H54 (cell line): Measurements from ENCODE around the gene TRAP1.

Experiments
- DNase-seq: peaks from one replicate; pipeline ENCODE4 v3.0.0; 2011; ENCODE audit warnings: low spot score, mixed read lengths; ENCODE audit not compliant: insufficient read length
- FAIRE-seq: peaks from 3 replicates; lab custom pipeline; 2011; peaks lifted over from hg19 to GRCh38; lab: Jason Lieb, UNC
- POLR2A ChIP-seq: IDR thresholded peaks from 2 replicates; pipeline ENCODE4 v1.6.1; 2011; ENCODE audit warnings: low read depth, mild to moderate bottlenecking, low read length

TRAP1 gene

DNA sequence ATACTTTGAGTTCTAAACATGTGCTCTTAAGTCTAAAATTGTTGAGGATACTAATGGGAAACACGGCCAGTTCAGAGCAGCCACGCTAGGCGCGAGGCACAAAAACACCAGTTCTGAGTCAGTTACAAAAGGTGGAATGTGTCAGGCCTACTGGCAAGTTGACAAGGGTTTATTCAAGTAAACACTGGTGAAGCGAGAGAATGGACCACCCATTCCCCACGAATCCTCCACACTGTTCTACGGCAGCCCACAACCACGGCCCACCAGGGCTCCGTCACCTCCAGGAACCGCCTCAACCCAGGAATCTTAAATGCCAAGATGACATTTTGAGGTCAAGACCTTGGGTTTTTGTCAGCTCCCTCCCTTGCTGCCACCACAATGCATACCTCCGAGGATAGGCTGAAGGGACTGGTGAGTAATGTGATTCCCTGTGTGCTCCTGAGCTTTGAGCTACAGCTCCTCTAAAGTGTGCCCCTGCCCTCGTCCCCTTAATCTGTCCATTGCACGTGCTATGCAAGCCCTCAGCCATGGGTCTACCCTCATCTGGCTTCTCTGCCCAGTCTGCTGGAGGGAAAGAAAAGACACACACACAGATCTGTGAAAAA is 28.5 kb upstream of the TRAP1 start:
- no peak for DNase-seq
- TF ChIP-seq POLR2A = no peak
- no peak for FAIRE-seq

DNA sequence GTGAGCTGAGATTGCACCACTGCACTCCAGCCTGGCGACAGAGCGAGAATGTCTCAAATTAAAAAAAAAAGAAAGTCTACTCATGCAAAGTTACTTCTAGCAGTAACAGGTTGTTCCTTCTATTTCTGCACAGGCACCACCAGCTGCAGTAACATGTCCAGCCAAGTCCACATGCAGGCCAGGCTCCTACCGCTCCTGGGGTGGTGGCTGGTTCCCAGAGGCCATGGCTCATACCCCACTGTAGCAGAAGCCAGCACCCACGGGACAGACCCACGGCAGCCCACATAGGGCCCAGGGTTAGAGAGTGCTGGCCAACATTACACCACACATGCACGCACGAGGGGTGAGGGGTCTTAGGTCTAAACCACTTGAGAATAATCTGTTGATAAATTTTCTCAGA is 26.7 kb upstream of the TRAP1 start:
- no peak for FAIRE-seq
- no peak for DNase-seq
- TF ChIP-seq POLR2A = no peak

GRCh38 chr16:3740934-3741333 is 23.6 kb upstream of the TRAP1 start:
- no peak for TF ChIP-seq POLR2A
- no peak for DNase-seq
- no peak for FAIRE-seq

DNA sequence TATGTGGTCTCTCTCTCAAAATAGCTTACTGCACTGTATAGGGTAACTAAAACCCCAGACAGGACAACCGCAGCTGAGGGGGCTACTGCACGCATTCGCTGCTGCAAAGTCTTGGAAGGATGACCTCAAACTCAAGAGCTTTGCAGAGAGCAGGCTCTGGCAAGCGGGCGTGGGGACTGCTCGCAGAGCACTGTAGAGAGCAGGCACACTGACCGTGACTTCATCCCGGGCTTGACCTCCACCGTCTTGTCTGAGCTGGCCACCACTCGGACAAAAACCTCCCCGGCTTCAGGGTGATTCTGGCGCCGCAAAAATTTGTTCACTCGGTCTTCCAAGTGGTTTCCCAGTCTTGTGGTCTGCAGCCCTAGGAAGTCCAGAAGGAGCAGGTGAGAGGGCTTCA is 22.9 kb upstream of the TRAP1 start:
- FAIRE-seq (no peak), DNase-seq (no peak)
- no peak for TF ChIP-seq POLR2A

- DNase-seq = no peak
Measured at GRCh38 chr16:3739636-3740035, 22.3 kb upstream of the TRAP1 start.

DNA sequence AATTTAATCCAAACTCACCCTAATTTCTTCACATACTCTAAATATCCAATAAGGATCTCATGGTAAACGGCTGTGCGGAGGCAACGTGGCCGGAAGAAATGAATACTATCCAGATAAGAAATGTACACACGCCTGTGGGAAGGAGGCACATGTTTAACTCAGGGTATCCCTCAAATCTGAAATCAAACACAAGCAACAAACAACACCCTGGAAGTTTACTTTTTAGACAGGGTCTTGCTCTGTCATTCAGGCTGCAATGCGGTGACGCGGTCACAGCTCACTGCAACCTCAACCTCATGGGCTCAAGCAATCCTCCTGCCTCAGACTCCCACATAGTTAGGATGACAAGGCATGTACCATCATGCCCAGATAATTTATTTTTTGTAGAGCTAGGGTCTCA is 21.2 kb upstream of the TRAP1 start:
- no peak for DNase-seq
- FAIRE-seq = no peak
- no peak for TF ChIP-seq POLR2A

More at GRCh38 chr16:3739636-3740035, 22.3 kb upstream of the TRAP1 start:
- no peak for FAIRE-seq
- no peak for TF ChIP-seq POLR2A

DNA sequence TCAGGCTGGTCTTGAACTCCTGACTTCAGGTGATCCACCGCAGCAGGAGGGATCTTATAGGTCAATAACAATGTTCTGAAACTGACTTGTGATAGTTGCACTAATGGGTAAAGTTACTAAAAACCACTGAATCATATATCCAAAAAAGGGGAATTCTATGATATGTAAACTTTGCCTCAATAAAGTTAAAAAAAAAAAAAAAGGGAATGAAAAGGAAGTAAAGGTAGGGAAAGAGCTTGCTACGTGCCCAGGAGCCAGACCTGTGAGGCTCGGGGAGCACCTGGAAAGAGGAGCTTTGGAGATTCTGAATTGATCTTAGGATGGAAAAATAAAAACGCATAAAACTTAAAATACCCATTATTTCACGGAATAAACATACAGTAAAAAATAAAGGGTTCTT is 20.8 kb upstream of the TRAP1 start:
- FAIRE-seq (no peak), DNase-seq (no peak)
- TF ChIP-seq POLR2A = no peak

DNA sequence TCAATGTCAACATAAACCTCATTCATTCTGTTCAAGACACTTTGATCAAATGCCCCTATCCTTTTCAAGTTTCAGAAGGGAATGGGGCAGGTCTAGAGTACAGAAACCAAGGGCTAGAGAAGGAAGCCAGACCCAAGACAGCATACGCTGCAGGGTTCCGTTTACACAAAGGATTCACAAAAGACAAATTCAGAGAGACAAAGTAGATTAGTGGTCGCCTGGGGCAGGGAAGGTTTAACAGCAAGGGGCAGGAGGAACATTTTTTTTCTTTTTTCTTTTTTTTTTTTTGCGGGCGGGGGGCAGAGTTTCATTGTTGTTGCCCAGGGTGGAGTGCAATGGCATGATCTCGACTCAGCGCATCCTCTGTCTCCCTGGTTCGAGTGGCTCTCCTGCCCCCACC is 19.9 kb upstream of the TRAP1 start:
- DNase-seq = no peak
- FAIRE-seq = no peak
- TF ChIP-seq POLR2A = no peak

DNA sequence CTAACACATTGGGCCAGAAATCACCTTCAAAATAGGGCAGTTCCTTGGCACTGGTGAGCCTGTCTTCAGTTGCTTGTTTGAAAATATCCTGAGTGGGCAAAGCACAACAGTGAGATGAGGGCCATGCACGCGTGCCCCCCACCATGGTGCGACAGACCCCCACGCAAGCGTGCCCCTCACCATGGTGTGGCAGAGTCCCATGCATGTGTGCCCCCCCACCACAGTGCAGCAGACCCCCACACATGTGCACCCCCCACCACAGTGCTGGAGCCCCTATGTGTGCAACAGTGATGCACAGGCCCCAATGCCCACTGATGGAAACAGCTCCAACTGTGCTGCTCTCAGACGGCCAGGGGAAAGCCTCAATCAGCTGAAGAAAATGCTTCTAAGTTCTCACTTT is 18.8 kb upstream of the TRAP1 start:
- no peak for DNase-seq
- TF ChIP-seq POLR2A = no peak
- no peak for FAIRE-seq

DNA sequence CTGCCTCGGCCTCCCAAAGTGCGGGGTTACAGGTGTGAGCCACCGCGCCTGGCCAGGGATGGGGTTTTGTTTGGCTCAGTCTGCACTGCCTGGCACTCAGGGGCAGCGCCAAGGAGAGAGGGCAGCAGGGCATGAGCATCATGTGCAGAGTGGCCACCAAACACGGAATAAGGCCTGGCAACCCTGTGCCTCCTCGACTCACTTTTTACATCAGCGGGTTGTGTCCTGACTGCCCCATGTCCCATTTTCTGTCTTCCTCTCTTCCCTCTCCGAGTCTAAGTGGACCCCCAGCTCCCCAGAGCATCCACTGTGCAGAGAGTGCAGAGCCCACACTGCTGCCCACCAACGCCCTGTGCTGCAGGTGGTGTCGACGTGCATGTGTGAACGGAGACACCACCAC is 18.2 kb upstream of the TRAP1 start:
- TF ChIP-seq POLR2A = no peak
- FAIRE-seq (no peak), DNase-seq (no peak)

- FAIRE-seq (no peak), DNase-seq (no peak)
- TF ChIP-seq POLR2A = no peak
Measured at GRCh38 chr16:3734758-3735221, 17.5 kb upstream of the TRAP1 start.

- no peak for TF ChIP-seq POLR2A
- DNase-seq (no peak), FAIRE-seq (no peak)
Measured at GRCh38 chr16:3734084-3734757, 16.9 kb upstream of the TRAP1 start.

DNA sequence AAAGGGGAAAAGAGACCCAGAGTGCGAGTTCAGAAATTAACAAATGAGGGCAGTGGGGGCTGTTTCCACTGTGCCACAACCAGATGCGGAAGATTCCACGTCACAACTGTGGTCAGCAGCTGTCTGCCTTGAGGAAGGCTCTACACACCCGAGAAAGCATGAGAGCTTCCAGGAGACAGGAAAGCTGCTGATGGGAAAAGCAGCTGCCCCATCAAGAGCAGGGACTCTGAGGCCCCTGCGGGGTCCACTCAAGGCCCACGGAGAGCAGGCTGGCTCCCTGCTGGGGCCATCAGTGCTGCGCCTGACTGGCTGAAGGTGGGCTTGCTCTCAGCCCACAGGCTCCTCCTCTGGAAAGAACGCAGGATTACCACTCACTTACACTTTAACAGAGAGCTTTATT is 14.8 kb upstream of the TRAP1 start:
- DNase-seq (no peak), FAIRE-seq (no peak)
- TF ChIP-seq POLR2A = no peak

DNA sequence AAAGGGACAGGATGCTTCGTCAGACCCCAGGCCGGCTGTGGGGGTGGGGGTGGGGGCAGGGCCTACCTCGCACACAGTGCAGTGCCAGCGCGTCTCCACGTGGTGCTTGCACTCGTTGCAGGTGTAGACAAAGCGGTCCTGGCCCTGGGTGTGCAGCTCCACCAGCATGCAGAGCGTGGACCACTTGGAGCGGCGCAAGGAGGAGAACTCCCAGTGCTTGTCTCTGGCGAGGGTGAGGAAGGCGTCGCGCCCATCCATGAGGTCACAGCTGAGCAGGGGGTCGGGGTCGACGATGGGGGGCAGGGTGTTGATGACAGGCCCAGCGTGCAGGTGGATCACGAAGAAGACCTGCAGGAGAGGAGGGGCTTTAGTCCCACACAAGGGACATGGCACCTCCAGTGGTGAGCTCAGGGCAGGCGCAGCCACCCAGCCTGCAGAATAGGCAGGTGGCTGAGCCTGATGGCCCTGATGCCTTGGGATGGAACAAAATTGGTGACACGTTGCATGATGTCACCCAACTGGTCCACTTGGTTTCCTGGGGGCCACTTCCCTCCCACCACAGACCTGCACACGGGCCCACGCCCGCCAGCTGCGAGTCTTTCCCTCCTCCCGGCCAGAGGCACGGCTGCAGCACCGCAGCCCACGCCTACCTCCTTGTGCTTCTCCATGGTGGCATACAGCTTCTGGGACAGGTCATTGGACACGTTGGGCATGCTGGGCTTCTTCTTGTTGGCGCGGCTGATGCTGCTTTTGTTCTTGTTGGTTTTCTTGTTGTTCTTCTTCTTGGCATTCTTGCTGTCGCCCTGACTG is 14.0 kb upstream of the TRAP1 start:
- TF ChIP-seq POLR2A = no peak
- DNase-seq (no peak), FAIRE-seq (no peak)
